RWPE1 (cell line): ENCODE data around the gene CGA.

Source experiments
- CTCF ChIA-PET: fragments of 350-600 bp; sonication (Branson Sonifier 250); formaldehyde crosslinking; extraction: SDS; loops from one replicate; lab custom pipeline; 2021; lab: Yijun Ruan, JAX
- POLR2A ChIA-PET: fragments of 400-600 bp; formaldehyde crosslinking; extraction: SDS; loops from one replicate; lab custom pipeline; 2020; ENCODE audit warnings: antibody characterized with exemption; ENCODE audit not compliant: low non-redundant PET; lab: Yijun Ruan, JAX
- DNase-seq: peaks from one replicate; pipeline ENCODE4 v3.0.0; 2012; ENCODE audit warnings: low spot score
- H3K27ac ChIP-seq: fragments of 450-650 bp; 2 replicates; pipeline ENCODE4 v1.5.1; 2017
- TF ChIP-seq, protein P1 (sequence below): fragments of 450-650 bp; conservative IDR thresholded peaks from 2 replicates; pipeline ENCODE4 v1.5.1; 2017; ENCODE audit warnings: low read depth, mild to moderate bottlenecking

CGA gene

GRCh38 chr6:87094576-87094975 is 330 bp downstream of the CGA start:
- TF ChIP-seq, protein P1, sequence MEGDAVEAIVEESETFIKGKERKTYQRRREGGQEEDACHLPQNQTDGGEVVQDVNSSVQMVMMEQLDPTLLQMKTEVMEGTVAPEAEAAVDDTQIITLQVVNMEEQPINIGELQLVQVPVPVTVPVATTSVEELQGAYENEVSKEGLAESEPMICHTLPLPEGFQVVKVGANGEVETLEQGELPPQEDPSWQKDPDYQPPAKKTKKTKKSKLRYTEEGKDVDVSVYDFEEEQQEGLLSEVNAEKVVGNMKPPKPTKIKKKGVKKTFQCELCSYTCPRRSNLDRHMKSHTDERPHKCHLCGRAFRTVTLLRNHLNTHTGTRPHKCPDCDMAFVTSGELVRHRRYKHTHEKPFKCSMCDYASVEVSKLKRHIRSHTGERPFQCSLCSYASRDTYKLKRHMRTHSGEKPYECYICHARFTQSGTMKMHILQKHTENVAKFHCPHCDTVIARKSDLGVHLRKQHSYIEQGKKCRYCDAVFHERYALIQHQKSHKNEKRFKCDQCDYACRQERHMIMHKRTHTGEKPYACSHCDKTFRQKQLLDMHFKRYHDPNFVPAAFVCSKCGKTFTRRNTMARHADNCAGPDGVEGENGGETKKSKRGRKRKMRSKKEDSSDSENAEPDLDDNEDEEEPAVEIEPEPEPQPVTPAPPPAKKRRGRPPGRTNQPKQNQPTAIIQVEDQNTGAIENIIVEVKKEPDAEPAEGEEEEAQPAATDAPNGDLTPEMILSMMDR = no peak
- ChIA-PET POLR2A (interaction anchor here (0.5 kb wide), 1 partner anchor 475 kb away, joined by 6 read pairs; no protein-coding TSS in a partner anchor), CTCF (interaction anchor here (0.6 to 2.1 kb wide), 4 partner anchors 11 to 1819 kb away, joined by 3 to 9 read pairs (median 4); no protein-coding TSS in a partner anchor)
- no peak overlapping the region for H3K27ac ChIP-seq
- DNase-seq = no peak

DNA sequence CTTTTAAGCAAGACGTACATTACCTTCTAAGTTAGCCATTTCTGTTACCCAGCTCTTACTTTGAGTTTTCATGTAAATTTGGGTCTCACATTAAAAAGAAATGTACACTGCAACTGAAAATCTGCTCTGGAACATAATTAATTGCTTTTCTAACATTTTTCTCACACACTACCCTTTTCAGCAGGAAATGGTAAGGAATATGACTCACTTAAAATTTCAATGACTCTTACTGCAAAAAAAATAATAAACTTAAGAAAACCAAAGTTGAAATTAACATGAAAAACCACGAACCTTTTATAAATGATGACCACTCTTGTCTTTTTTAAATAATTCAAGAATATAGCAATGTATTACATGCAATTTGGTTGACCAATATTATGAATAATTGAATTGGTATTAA is 1.3 kb downstream of the CGA start:
- ChIA-PET POLR2A (no interaction called here), CTCF (interaction anchor here (0.6 to 2.1 kb wide), 4 partner anchors 12 to 450 kb away, joined by 3 to 9 read pairs (median 4); no protein-coding TSS in a partner anchor)
- TF ChIP-seq, protein P1 = no peak
- no peak overlapping the region for H3K27ac ChIP-seq
- no peak for DNase-seq

- ChIA-PET POLR2A (no interaction called here), CTCF (interaction anchor here (0.6 to 2.1 kb wide), 2 partner anchors 14 to 451 kb away, joined by 3 to 9 read pairs; no protein-coding TSS in a partner anchor)
- H3K27ac ChIP-seq = no peak overlapping the region
- DNase-seq = no peak
- TF ChIP-seq, protein P1 = no peak
Observed at GRCh38 chr6:87093199-87093598, 1.7 kb downstream of the CGA start.

DNA sequence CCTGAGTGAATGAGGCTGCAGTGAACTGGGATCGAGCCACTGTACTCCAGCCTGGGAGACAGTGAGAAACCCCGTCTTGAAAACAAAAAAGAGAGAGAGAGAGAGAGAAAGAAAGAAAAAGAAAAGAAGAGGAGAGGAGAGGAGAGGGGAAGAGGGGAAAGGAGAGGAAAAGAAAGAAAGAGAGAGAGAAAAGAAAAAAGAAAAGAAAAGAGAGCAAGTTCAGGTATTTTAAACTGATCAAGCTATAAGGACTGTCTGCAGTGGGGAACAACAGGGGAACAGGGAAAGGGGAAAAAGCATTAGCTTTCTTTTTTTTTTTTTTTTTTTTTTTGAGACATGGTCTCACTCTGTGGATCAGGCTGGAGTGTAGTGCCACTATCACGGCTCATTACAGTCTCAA is 2.5 kb downstream of the CGA start:
- CTCF ChIA-PET = no interaction called here
- TF ChIP-seq, protein P1 = no peak
- POLR2A ChIA-PET = no interaction called here

DNA sequence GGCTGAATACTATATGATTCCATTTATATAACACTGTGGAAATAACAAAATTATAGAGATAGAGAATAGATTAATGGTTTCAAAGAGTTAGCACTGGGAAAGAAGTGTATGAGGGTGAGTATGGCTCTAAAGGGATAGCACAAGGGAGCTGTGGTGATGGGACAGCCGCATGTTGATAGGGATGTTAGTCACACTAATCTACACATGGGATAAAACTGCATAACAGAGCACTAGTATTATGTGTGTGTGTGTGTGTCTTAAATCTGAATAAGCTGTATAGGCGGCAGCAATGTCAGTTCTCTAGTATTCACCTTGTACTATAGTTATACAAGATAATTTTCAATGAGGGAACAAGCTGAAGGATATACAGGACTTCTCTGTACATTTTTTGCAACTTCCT is 5.8 kb downstream of the CGA start:
- ChIA-PET CTCF (interaction anchor here (1.0 kb wide), 1 partner anchor 10 kb away, joined by 6 read pairs; no protein-coding TSS in a partner anchor), POLR2A (no interaction called here)
- H3K27ac ChIP-seq = no peak overlapping the region
- no peak for DNase-seq
- TF ChIP-seq, protein P1 = no peak

More for the DNA sequence above, 2.5 kb downstream of the CGA start:
- no peak for DNase-seq
- H3K27ac ChIP-seq = no peak overlapping the region

GRCh38 chr6:87088076-87088475 is 6.8 kb downstream of the CGA start:
- ChIA-PET CTCF (interaction anchor here (1.5 kb wide), 1 partner anchor 9 kb away, joined by 11 read pairs; no protein-coding TSS in a partner anchor), POLR2A (no interaction called here)
- no peak overlapping the region for H3K27ac ChIP-seq
- TF ChIP-seq, protein P1 = no peak
- no peak for DNase-seq
